Measurements from ENCODE around the gene NFATC2IP. TPM values are rescaled to one million over a fixed set of nuclear protein-coding genes. Genes with fewer than 3 reads are reported as not detected.

The NFATC2IP gene
- total and polyA plus RNA-seq, 10 of the 15 experiments (the other 5 are each of a cell fraction or from before 2014, with no cell fraction given) = 12.2 to 93.9 (median 46.9) TPM

- Histone ChIP-seq H3K4me2 (ENCODE audit: control insufficient read depth, insufficient read depth) (no peak overlapping the region), H3K27me3 (replicated peaks in 1 of 2; ENCODE audit: control insufficient read depth in 2 of 2, insufficient read depth in 2 of 2, low read length in 1 of 2) (no peaks in the 10 kb centered on the region), H3K9me3 (replicated peaks; ENCODE audit: control insufficient read depth, insufficient read depth, low read length) (no peaks in the 10 kb centered on the region), H3K4me3 (no peak overlapping the region), H3K9ac (ENCODE audit: control insufficient read depth, insufficient read depth, low read length) (no peak overlapping the region), H4K20me1 (ENCODE audit: control insufficient read depth, insufficient read depth) (no peaks in the 10 kb centered on the region), H3K36me3 (ENCODE audit: control insufficient read depth in 2 of 2, insufficient read depth in 2 of 2, low read length in 1 of 2) (no peaks in the 10 kb centered on the region), H3K4me1 (ENCODE audit: control insufficient read depth, insufficient read depth, low read length) (no peaks in the 10 kb centered on the region), H2AFZ (ENCODE audit: control insufficient read depth, low read depth, low read length) (no peak overlapping the region), H3K27ac (ENCODE audit: control insufficient read depth, insufficient read depth) (no peak overlapping the region), H3K79me2 (ENCODE audit: control insufficient read depth, insufficient read depth, low read length) (no peaks in the 10 kb centered on the region)
- POLR2A ChIA-PET = interaction anchor here (0.6 kb wide), 1 partner anchor 10 kb away, joined by 4 read pairs; no protein-coding TSS in a partner anchor
- RAD21 ChIA-PET (ENCODE audit: unreplicated experiment) = no interaction called here
- BruUV-seq (replicated peaks) = no TSS peak
- no peak for TF ChIP-seq GATAD2B (conservative IDR thresholded peaks at IDR 0.05; ENCODE audit: low read depth)
- 0 out of 2 replicates have a peak, but pooled peaks have one; percentile 15 for TF ChIP-seq YY1 (IDR thresholded peaks at IDR 0.05; ENCODE audit: low read depth, low read length)
- no peak for TF ChIP-seq BCL3 (IDR thresholded peaks at IDR 0.05; ENCODE audit: borderline replicate concordance, insufficient read depth, low read depth, low read length, poor library complexity, severe bottlenecking)
- no peak for TF ChIP-seq SREBF1 (IDR thresholded peaks at IDR 0.05; ENCODE audit: low read length)
- TF ChIP-seq FOXM1 (IDR thresholded peaks at IDR 0.05; ENCODE audit: low read depth, low read length) = no peak
- TF ChIP-seq CEBPB (IDR thresholded peaks at IDR 0.05; ENCODE audit: borderline replicate concordance in 1 of 2, low read depth in 2 of 2, low read length in 2 of 2) = no peak
- TF ChIP-seq RUNX3 (IDR thresholded peaks at IDR 0.05; ENCODE audit: low read length) = peak; percentile 33; the same call in 1 of the 2 replicates
- TF ChIP-seq JUND (IDR thresholded peaks at IDR 0.05; ENCODE audit: low read depth, low read length) = no peak
- no peak for TF ChIP-seq REST (IDR thresholded peaks at IDR 0.05; ENCODE audit: low read depth, low read length)
- TF ChIP-seq TARDBP (IDR thresholded peaks at IDR 0.05; ENCODE audit: borderline replicate concordance) = no peak
- in situ Hi-C loops (cut with MboI) (no loop called here), intact Hi-C loops (cut with micrococcal nuclease; ENCODE audit: unreplicated experiment) (no loop called here)
- SMC1A ChIA-PET (ENCODE audit: uncharacterized antibody, unreplicated experiment) = no interaction called here
- 32% methylated on average over 9 of the region's 10 CpGs for WGBS (ENCODE audit: insufficient coverage, insufficient replicate concordance, low lambda C conversion rate, missing lambda C conversion rate)
- CTCF ChIA-PET = no interaction called here
- DNase-seq (ENCODE audit: low read depth, low spot score) (no peak), ATAC-seq (peak; percentile 83), FAIRE-seq (peak; percentile 27)
These were observed 57.2 kb downstream of the NFATC2IP start for GRCh38 chr16:29007730-29008593.
